ENCODE measurements around the gene KCNG2. TPM values are rescaled to one million over a fixed set of nuclear protein-coding genes. Genes with fewer than 3 reads are reported as not detected.

Gene KCNG2
- total and polyA plus RNA-seq, 10 of the 15 experiments (the other 5 are each of a cell fraction or from before 2014, with no cell fraction given) = 0.20 to 0.23 TPM; not detected in 8

DNA sequence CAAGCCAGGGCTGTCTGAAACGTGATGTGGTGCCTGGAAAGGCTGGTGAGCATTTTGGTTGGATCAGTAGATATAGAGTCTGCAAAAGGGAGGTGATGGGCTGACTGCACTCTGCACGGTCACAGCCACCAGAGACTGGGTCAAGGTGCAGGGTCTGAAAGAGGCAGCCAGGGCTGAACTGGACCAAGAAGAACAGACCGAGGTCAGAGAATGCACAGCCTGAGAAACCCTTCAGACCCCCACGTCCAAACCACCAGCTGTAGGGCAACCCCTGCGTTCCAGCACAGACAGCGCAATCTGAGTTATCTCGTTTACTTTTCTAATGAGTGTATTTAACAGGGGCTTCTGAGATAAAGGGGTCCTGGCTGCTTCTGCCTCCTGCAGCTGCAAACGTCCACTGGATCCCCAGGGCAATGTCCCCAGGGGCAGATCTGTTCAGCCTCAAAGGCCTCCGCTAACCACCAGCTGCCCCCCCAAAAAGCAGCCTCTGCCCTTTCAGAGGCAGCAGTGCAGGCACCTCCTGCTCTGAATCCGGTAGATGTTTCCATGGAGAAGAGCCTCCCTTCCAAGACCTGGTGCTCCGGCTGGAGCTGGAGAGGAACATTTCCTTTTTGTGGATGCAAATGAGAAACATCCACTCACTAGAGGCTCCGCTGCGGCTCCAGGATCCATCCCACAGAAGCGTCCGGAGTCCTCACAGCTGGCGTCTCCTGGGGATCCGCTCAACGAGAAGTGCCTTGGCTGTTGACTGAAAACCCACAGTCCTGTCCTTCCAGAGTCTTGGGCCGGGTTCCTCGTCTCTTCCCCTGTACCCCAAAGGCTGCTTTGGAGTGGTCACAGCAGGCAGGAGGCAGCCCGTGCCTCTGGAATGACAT, 970 bp upstream of the KCNG2 start (continued):
- TF ChIP-seq RB1 (IDR thresholded peaks at IDR 0.05; ENCODE audit: borderline replicate concordance) (no peak), IRF4 (IDR thresholded peaks at IDR 0.05; ENCODE audit: low read depth, low read length) (no peak)

DNA sequence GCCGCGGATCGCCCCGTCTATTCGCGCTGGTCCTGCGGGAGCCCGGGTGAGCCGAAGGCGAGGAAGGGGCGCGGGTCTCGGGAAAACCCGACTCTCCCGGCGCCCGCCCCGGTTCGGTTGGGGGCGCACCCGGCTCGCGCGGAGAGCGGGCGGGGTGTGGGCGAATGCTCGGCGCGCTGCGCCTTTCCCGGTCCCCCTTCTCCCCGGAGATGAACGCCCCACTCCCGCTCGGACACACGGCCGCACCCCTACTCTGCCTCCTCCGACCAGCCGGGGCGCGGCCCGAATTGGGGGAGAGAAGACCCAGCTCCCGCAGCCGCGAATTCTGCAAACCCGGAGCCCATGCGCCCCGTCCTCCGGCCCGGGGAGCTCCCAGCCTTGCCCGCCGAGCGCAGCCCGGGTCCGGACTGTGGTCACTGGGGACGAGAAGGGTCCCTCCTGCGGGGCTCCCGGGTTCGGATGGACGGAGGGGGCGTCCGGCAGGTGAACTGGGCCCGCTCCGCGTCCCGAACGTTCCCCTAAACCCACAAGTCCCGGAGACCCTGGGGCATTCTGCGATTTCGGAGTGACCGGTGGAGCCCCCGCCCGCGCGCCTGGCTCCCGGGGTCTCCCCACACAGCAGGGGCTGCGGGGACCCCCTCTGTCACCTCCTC, 734 bp downstream of the KCNG2 start:
- Histone ChIP-seq H3K27ac (ENCODE audit: control insufficient read depth, insufficient read depth) (no peak overlapping the region), H3K79me2 (ENCODE audit: control insufficient read depth, insufficient read depth, low read length) (no peaks in the 10 kb centered on the region), H3K4me2 (ENCODE audit: control insufficient read depth, insufficient read depth) (peak overlapping the region; percentile 24; the same call in 1 of the 2 replicates), H3K4me1 (ENCODE audit: control insufficient read depth, insufficient read depth, low read length) (no peaks in the 10 kb centered on the region), H2AFZ (ENCODE audit: control insufficient read depth, low read depth, low read length) (no peak overlapping the region), H3K27me3 (replicated peaks in 1 of 2; ENCODE audit: control insufficient read depth in 2 of 2, insufficient read depth in 2 of 2, low read length in 1 of 2) (peaks cover 0 to 4% of the 10 kb centered on the region in 2 experiments; a peak in 3 of 4 replicates), H3K4me3 (no peak overlapping the region), H4K20me1 (ENCODE audit: control insufficient read depth, insufficient read depth) (no peaks in the 10 kb centered on the region), H3K36me3 (ENCODE audit: control insufficient read depth in 2 of 2, insufficient read depth in 2 of 2, low read length in 1 of 2) (no peaks in the 10 kb centered on the region), H3K9ac (ENCODE audit: control insufficient read depth, insufficient read depth, low read length) (no peak overlapping the region), H3K9me3 (replicated peaks; ENCODE audit: control insufficient read depth, insufficient read depth, low read length) (no peaks in the 10 kb centered on the region)
- no TSS peak for BruUV-seq (replicated peaks)
- POLR2A ChIA-PET = no interaction called here
- SMC1A ChIA-PET (ENCODE audit: uncharacterized antibody, unreplicated experiment) = no interaction called here
- FAIRE-seq (no peak), DNase-seq (ENCODE audit: low read depth, low spot score) (no peak), ATAC-seq (no peak)
- WGBS (ENCODE audit: insufficient coverage, insufficient replicate concordance, low lambda C conversion rate, missing lambda C conversion rate) = 23% methylated on average over 33 of the region's 78 CpGs
- intact Hi-C loops (cut with micrococcal nuclease; ENCODE audit: unreplicated experiment) (loop anchor here (10.0 kb wide), 1 partner anchor 186 kb away; the partner anchor contains the start of gene TXNL4A), in situ Hi-C loops (cut with MboI) (no loop called here)
- no peak for TF ChIP-seq BCL11A (IDR thresholded peaks at IDR 0.05; ENCODE audit: low read depth, low read length)
- TF ChIP-seq CBX5 (IDR thresholded peaks at IDR 0.05; ENCODE audit: low read depth) = no peak
- TF ChIP-seq SUZ12 (IDR thresholded peaks at IDR 0.05; ENCODE audit: unreplicated experiment) = peak; percentile 37
- CTCF ChIA-PET = no interaction called here
- RAD21 ChIA-PET (ENCODE audit: unreplicated experiment) = no interaction called here

Data from GM12878 (cell line).